Trophoblast cell (in vitro differentiated cells and primary cell): ENCODE measurements around the gene IGF1R.

Experiments used
- DNase-seq, 2 donors: peaks; one replicate each; pipeline ENCODE4 v3.0.0-alpha.2; 2016
- H2AFZ ChIP-seq: 2 replicates; pipeline ENCODE4 v1.6.1; 2013; ENCODE audit warnings: low read length, moderate library complexity, mild to moderate bottlenecking; ENCODE audit not compliant: insufficient read depth, poor library complexity
- H2AK5ac ChIP-seq: 2 replicates; pipeline ENCODE4 v1.6.1; 2013; ENCODE audit warnings: mild to moderate bottlenecking, low read length
- H2BK120ac ChIP-seq: 2 replicates; pipeline ENCODE4 v1.6.1; 2013; ENCODE audit warnings: low read length, mild to moderate bottlenecking, moderate library complexity; ENCODE audit not compliant: insufficient read depth, poor library complexity
- H2BK12ac ChIP-seq: 2 replicates; pipeline ENCODE4 v1.6.1; 2013; ENCODE audit warnings: mild to moderate bottlenecking, low read length, moderate library complexity
- H2BK5ac ChIP-seq: 2 replicates; pipeline ENCODE4 v1.6.1; 2013; ENCODE audit warnings: low read length, low read depth, moderate library complexity, mild to moderate bottlenecking; ENCODE audit not compliant: poor library complexity
- H3K14ac ChIP-seq: 2 replicates; pipeline ENCODE4 v1.6.1; 2013; ENCODE audit warnings: mild to moderate bottlenecking, low read length
- H3K18ac ChIP-seq: 2 replicates; pipeline ENCODE4 v1.6.1; 2013; ENCODE audit warnings: mild to moderate bottlenecking, low read length
- H3K23ac ChIP-seq: 2 replicates; pipeline ENCODE4 v1.6.1; 2013; ENCODE audit warnings: low read length
- H3K27ac ChIP-seq: 2 replicates; pipeline ENCODE4 v1.5.1; 2013; ENCODE audit warnings: low read depth, mild to moderate bottlenecking, inconsistent platforms, low read length, moderate library complexity
- H3K27me3 ChIP-seq: 2 replicates; pipeline ENCODE4 v1.6.1; 2013; ENCODE audit warnings: inconsistent platforms, mild to moderate bottlenecking, low read length, moderate library complexity; ENCODE audit not compliant: insufficient read depth
- H3K36me3 ChIP-seq, 2 experiments: 1 replicate in 1 of 2; 2 replicates in 1 of 2; pipeline ENCODE4 v1.6.1; 2013; ENCODE audit warnings: low read length in 2 of 2, mild to moderate bottlenecking in 2 of 2, moderate library complexity in 1 of 2; ENCODE audit not compliant: insufficient read depth in 2 of 2, control insufficient read depth in 1 of 2
- H3K4ac ChIP-seq: 2 replicates; pipeline ENCODE4 v1.6.1; 2013; ENCODE audit warnings: low read depth, mild to moderate bottlenecking, low read length, moderate library complexity
- H3K4me1 ChIP-seq, 2 experiments: 1 replicate in 1 of 2; 2 replicates in 1 of 2; pipeline ENCODE4 v1.6.1; 2013; ENCODE audit warnings: low read length in 2 of 2, mild to moderate bottlenecking in 2 of 2, moderate library complexity in 1 of 2; ENCODE audit not compliant: insufficient read depth in 2 of 2, control insufficient read depth in 1 of 2
- H3K4me2 ChIP-seq: 2 replicates; pipeline ENCODE4 v1.6.1; 2013; ENCODE audit warnings: inconsistent platforms, mild to moderate bottlenecking, low read length, moderate library complexity
- H3K4me3 ChIP-seq: 2 replicates; pipeline ENCODE4 v1.5.1; 2013; ENCODE audit warnings: mild to moderate bottlenecking, low read depth, low read length, inconsistent platforms
- H3K79me1 ChIP-seq: one replicate; pipeline ENCODE4 v1.6.1; 2013; ENCODE audit warnings: low read length
- H3K79me2 ChIP-seq: 2 replicates; pipeline ENCODE4 v1.6.1; 2013; ENCODE audit warnings: low read length, mild to moderate bottlenecking; ENCODE audit not compliant: control insufficient read depth, insufficient read depth, poor library complexity
- H3K9ac ChIP-seq: 2 replicates; pipeline ENCODE4 v1.6.1; 2013; ENCODE audit warnings: mild to moderate bottlenecking, low read length
- H3K9me3 ChIP-seq: 2 replicates; pipeline ENCODE4 v1.6.1; 2013; ENCODE audit warnings: low read depth, mild to moderate bottlenecking, control low read depth, inconsistent platforms, low read length; ENCODE audit not compliant: insufficient read depth
- H4K12ac ChIP-seq: 2 replicates; pipeline ENCODE4 v1.6.1; 2013; ENCODE audit warnings: low read depth, mild to moderate bottlenecking, low read length, moderate library complexity
- H4K8ac ChIP-seq: 2 replicates; pipeline ENCODE4 v1.6.1; 2013; ENCODE audit warnings: low read depth, mild to moderate bottlenecking, low read length, moderate library complexity
- H4K91ac ChIP-seq: one replicate; pipeline ENCODE4 v1.6.1; 2013; ENCODE audit warnings: low read depth, mild to moderate bottlenecking, low read length, moderate library complexity
- WGBS: extraction: QIAGEN DNeasy Blood & Tissue Kit; methylation state at CpG from one replicate; pipeline ENCODE4 v1.1.7; 2013; ENCODE audit warnings: missing lambda C conversion rate; ENCODE audit not compliant: insufficient read length, insufficient coverage; ENCODE audit errors: extremely low coverage; 5-methylcytosine and 5-hydroxymethylcytosine counted together

IGF1R gene

DNA sequence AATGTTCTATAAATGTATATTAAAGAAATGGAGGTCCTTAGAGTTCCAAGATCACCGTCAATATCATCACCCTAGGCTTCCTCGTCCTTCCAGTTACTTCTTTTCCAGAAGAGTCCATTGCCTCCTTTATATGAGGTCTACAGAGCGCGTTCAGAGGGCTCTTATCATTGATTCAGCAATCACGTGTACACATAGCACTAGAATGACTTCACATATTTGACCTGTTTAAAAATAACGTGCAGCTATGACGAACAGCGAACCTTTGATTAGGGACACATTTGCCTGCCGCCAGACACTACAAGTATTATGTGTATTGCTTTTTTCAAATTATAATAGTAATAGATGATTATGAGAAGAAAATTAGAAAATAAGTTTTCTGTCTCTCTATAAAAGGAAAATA is 26.0 kb downstream of the IGF1R start:
- no peak overlapping the region for H3K9ac ChIP-seq
- H3K79me1 ChIP-seq: peaks cover 15% of the 10 kb centered on the region
- H4K91ac ChIP-seq: no peak overlapping the region
- no peaks in the 10 kb centered on the region for H3K27me3 ChIP-seq
- H3K23ac ChIP-seq: no peak overlapping the region
- H2AFZ ChIP-seq: no peak overlapping the region
- H3K18ac ChIP-seq: no peak overlapping the region
- no peak overlapping the region for H4K8ac ChIP-seq
- H3K36me3 ChIP-seq: no peaks in the 10 kb centered on the region
- no peak overlapping the region for H3K4me3 ChIP-seq
- no peak overlapping the region for H2AK5ac ChIP-seq
- no peak overlapping the region for H2BK5ac ChIP-seq
- peak in 1 of 2 donors; percentile 45 for DNase-seq
- H2BK12ac ChIP-seq: no peak overlapping the region
- no CpG with 5 or more reads among the region's 9 CpGs for WGBS
- no peaks in the 10 kb centered on the region for H3K9me3 ChIP-seq
- H3K14ac ChIP-seq: no peak overlapping the region
- H2BK120ac ChIP-seq: no peak overlapping the region
- peaks cover 24% of the 10 kb centered on the region for H3K79me2 ChIP-seq
- no peak overlapping the region for H3K27ac ChIP-seq
- no peak overlapping the region for H4K12ac ChIP-seq
- no peak overlapping the region for H3K4me2 ChIP-seq
- H3K4me1 ChIP-seq: peaks cover 21 to 33% of the 10 kb centered on the region in 2 experiments
- H3K4ac ChIP-seq: peak overlapping the region; percentile 90

DNA sequence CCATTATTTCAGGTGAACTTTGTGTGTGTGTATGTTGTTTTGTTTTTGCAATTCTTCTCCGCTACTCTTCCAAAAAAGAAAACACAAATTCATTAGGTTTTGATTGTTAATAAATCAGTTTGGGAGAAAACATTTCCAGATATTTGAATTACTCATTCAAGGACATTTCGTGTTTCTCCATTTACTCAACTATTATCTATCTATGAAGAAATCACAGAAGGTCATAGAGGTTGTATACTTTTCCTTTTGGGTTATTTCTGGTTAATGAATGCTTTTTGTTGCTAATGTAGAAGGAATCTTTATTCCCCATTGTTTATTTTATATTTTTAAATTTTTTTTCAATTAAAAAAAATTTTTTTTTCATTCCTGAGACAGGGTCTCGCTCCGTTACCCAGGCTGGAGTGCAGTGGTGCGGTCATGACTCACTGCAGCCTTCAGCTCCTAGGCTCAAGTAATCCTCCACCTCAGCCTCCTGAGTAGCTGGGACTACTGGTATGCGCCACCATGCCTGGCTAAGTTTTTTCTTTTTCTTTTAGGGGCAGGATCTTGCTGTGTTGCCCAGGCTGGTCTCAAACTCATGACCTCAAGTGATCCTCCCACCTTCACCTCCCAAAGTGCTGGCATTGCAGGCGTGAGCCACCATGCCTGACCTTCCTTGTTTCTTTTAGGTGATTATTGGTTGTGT is 28.4 kb downstream of the IGF1R start:
- Histone ChIP-seq H2BK12ac (no peak overlapping the region), H3K36me3 (no peaks in the 10 kb centered on the region)
- no CpG with 5 or more reads among the region's 7 CpGs for WGBS

DNA sequence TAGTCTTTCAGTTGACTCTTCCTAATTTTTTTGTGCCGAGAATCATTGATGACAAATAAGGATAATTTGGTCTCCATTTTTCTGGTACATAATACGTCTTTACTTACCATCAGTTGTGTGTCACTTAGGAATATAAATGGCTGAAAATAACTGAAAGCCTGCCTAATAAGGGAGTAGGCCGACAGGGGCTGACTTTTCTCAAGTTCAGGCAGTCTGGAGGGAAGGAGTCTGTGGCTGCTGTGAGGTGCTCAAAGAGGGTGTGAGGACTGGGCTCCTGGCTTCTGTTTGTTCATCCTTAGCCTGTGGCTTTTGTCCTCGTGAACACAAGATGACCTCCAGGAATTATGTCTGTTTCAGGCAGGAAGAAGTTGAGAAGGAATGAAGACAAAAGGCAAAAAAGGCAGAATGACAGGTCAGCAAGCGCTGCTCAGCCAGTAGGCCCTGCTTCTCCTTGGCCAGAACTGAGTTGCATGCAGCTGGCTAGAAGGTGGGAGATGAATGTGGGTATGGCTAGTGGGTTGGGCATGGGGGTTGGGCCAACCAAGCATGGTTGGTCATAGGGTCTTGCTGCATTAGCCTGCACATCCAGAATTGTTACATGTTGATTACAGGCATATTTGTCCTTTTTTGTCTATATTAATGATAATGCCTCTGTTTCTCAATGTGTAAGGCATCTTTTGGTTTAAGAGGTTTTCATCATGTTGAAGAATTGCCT is 29.2 kb downstream of the IGF1R start:
- Histone ChIP-seq H2AK5ac (no peak overlapping the region), H3K27ac (peak overlapping the region; percentile 40), H3K9ac (no peak overlapping the region), H3K4me1 (peaks cover 5 to 20% of the 10 kb centered on the region in 2 experiments), H4K91ac (no peak overlapping the region), H2AFZ (no peak overlapping the region), H3K36me3 (no peaks in the 10 kb centered on the region), H2BK120ac (no peak overlapping the region), H3K23ac (no peak overlapping the region), H3K4me3 (no peak overlapping the region), H3K9me3 (no peaks in the 10 kb centered on the region), H4K8ac (no peak overlapping the region), H4K12ac (no peak overlapping the region), H3K79me2 (peaks cover 20% of the 10 kb centered on the region), H2BK5ac (no peak overlapping the region), H3K27me3 (no peaks in the 10 kb centered on the region), H3K14ac (no peak overlapping the region), H3K4me2 (no peak overlapping the region), H2BK12ac (no peak overlapping the region), H3K79me1 (no peaks in the 10 kb centered on the region), H3K4ac (no peak overlapping the region), H3K18ac (peak overlapping the region; percentile 9)
- no CpG with 5 or more reads among the region's 5 CpGs for whole genome bisulfite sequencing
- peak in 1 of 2 donors; percentile 21 for DNase-seq

More for the DNA sequence above, 28.4 kb downstream of the IGF1R start:
- Histone ChIP-seq H3K4me3 (peak overlapping the region; percentile 13), H2AFZ (no peak overlapping the region), H2BK120ac (no peak overlapping the region), H4K8ac (no peak overlapping the region), H2AK5ac (no peak overlapping the region), H3K9me3 (no peaks in the 10 kb centered on the region), H4K91ac (no peak overlapping the region), H3K18ac (peak overlapping the region; percentile 68), H3K23ac (no peak overlapping the region), H3K4ac (no peak overlapping the region), H3K4me1 (peaks cover 7 to 23% of the 10 kb centered on the region in 2 experiments), H3K27ac (no peak overlapping the region), H3K9ac (no peak overlapping the region), H3K4me2 (no peak overlapping the region), H3K79me2 (peaks cover 20% of the 10 kb centered on the region), H4K12ac (no peak overlapping the region), H3K27me3 (no peaks in the 10 kb centered on the region), H3K79me1 (peaks cover 3% of the 10 kb centered on the region), H2BK5ac (no peak overlapping the region), H3K14ac (no peak overlapping the region)
- DNase-seq: peak; percentile 35 to 49

DNA sequence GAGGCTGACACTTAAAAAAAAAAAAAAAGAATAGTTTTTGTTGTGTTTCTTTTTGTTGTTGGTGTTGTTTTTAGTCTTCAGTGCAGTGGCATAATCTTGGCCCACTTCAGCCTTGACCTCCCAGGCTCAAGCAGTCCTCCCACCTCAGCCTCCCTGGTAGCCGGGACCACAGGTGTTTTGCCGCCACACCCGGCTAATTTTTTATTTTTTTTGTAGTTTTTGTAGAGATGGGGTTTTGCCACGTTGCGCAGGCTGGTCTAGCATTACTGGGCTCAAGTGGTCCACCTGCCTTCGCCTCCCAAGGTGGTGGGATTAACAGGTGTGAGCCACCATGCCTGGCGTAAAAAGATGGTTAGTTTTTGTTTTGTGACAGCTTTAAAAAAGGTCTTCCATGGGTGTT is 30.1 kb downstream of the IGF1R start:
- H4K12ac ChIP-seq: no peak overlapping the region
- H3K4me1 ChIP-seq: peaks cover 5 to 19% of the 10 kb centered on the region in 2 experiments
- no peak overlapping the region for H3K4me2 ChIP-seq
- WGBS: no CpG with 5 or more reads among the region's 7 CpGs
- no peak overlapping the region for H2AFZ ChIP-seq
- no peak overlapping the region for H3K14ac ChIP-seq
- no peak overlapping the region for H2BK12ac ChIP-seq
- H3K9ac ChIP-seq: no peak overlapping the region
- H3K4ac ChIP-seq: peak overlapping the region; percentile 87
- no peak overlapping the region for H3K27ac ChIP-seq
- H3K4me3 ChIP-seq: no peak overlapping the region
- H3K79me2 ChIP-seq: peaks cover 22% of the 10 kb centered on the region
- H2BK5ac ChIP-seq: no peak overlapping the region
- no peaks in the 10 kb centered on the region for H3K36me3 ChIP-seq
- no peak overlapping the region for H3K23ac ChIP-seq
- H2AK5ac ChIP-seq: no peak overlapping the region
- H4K8ac ChIP-seq: no peak overlapping the region
- H4K91ac ChIP-seq: no peak overlapping the region
- no peaks in the 10 kb centered on the region for H3K79me1 ChIP-seq
- H3K27me3 ChIP-seq: no peaks in the 10 kb centered on the region
- DNase-seq: no peak
- H2BK120ac ChIP-seq: no peak overlapping the region
- no peak overlapping the region for H3K18ac ChIP-seq
- H3K9me3 ChIP-seq: no peaks in the 10 kb centered on the region
